H9 (cell line): ENCODE data around the gene DAPK2. TPM values are rescaled to one million over a fixed set of nuclear protein-coding genes. Genes with fewer than 3 reads are reported as not detected.

ENCODE experiments used
- DNase-seq: peaks from one replicate; pipeline ENCODE4 v3.0.0-alpha.2; 2017
- H2AFZ ChIP-seq: one replicate; pipeline ENCODE4 v1.6.1; 2013; ENCODE audit warnings: mild to moderate bottlenecking, low read length, control low read depth, moderate library complexity
- H2AK5ac ChIP-seq: 2 replicates; pipeline ENCODE4 v1.6.1; 2013; ENCODE audit warnings: low read length, control low read depth, mixed read lengths; ENCODE audit not compliant: insufficient read length
- H2BK120ac ChIP-seq: one replicate; pipeline ENCODE4 v1.6.1; 2013; ENCODE audit warnings: low read depth, mild to moderate bottlenecking, low read length, control low read depth, inconsistent platforms; ENCODE audit not compliant: poor library complexity, severe bottlenecking
- H2BK12ac ChIP-seq: 2 replicates; pipeline ENCODE4 v1.6.1; 2013; ENCODE audit warnings: low read length, control low read depth, mixed read lengths, low read depth; ENCODE audit not compliant: insufficient read length
- H2BK15ac ChIP-seq: 2 replicates; pipeline ENCODE4 v1.6.1; 2013; ENCODE audit warnings: low read depth, low read length, control low read depth
- H2BK20ac ChIP-seq: one replicate; pipeline ENCODE4 v1.6.1; 2013; ENCODE audit warnings: low read depth, mild to moderate bottlenecking, low read length, control low read depth, inconsistent platforms; ENCODE audit not compliant: poor library complexity, severe bottlenecking
- H2BK5ac ChIP-seq: 2 replicates; pipeline ENCODE4 v1.6.1; 2013; ENCODE audit warnings: low read length, control low read depth, mixed read lengths; ENCODE audit not compliant: insufficient read length
- H3K14ac ChIP-seq: 2 replicates; pipeline ENCODE4 v1.6.1; 2013; ENCODE audit warnings: low read length, control low read depth; ENCODE audit not compliant: insufficient read depth
- H3K18ac ChIP-seq: 2 replicates; pipeline ENCODE4 v1.6.1; 2013; ENCODE audit warnings: low read depth, mild to moderate bottlenecking, mixed read lengths, low read length, control low read depth; ENCODE audit not compliant: insufficient read length
- H3K23ac ChIP-seq: 2 replicates; pipeline ENCODE4 v1.6.1; 2013; ENCODE audit warnings: low read length, control low read depth, mixed read lengths, low read depth; ENCODE audit not compliant: insufficient read length
- H3K23me2 ChIP-seq: 2 replicates; pipeline ENCODE4 v1.6.1; 2013; ENCODE audit warnings: low read depth, mild to moderate bottlenecking, mixed read lengths, low read length, control low read depth; ENCODE audit not compliant: insufficient read length, poor library complexity, severe bottlenecking
- H3K27ac ChIP-seq: 2 replicates; pipeline ENCODE4 v1.5.1; 2013; ENCODE audit warnings: low read length, control low read depth, mixed read lengths, low read depth; ENCODE audit not compliant: insufficient read length
- H3K27me3 ChIP-seq: 2 replicates; pipeline ENCODE4 v1.6.1; 2013; ENCODE audit warnings: low read length, control low read depth, inconsistent platforms; ENCODE audit not compliant: insufficient read depth
- H3K4ac ChIP-seq: 2 replicates; pipeline ENCODE4 v1.6.1; 2013; ENCODE audit warnings: low read depth, mild to moderate bottlenecking, control low read depth, inconsistent platforms, low read length, moderate library complexity
- H3K4me1 ChIP-seq: 2 replicates; pipeline ENCODE4 v1.6.1; 2013; ENCODE audit warnings: low read length, control low read depth, inconsistent platforms; ENCODE audit not compliant: insufficient read depth
- H3K4me2 ChIP-seq: 2 replicates; pipeline ENCODE4 v1.6.1; 2013; ENCODE audit warnings: low read length, control low read depth, mixed read lengths; ENCODE audit not compliant: insufficient read length, insufficient read depth
- H3K56ac ChIP-seq: 2 replicates; pipeline ENCODE4 v1.6.1; 2013; ENCODE audit warnings: low read depth, mild to moderate bottlenecking, mixed read lengths, low read length, control low read depth; ENCODE audit not compliant: insufficient read length
- H3K79me1 ChIP-seq: 2 replicates; pipeline ENCODE4 v1.6.1; 2013; ENCODE audit warnings: low read depth, mild to moderate bottlenecking, moderate library complexity, low read length, control low read depth, inconsistent platforms; ENCODE audit not compliant: insufficient read depth, poor library complexity, severe bottlenecking
- H3K79me2 ChIP-seq: 2 replicates; pipeline ENCODE4 v1.6.1; 2013; ENCODE audit warnings: low read length, control low read depth, inconsistent platforms; ENCODE audit not compliant: insufficient read depth
- H3K9ac ChIP-seq: 2 replicates; pipeline ENCODE4 v1.6.1; 2013; ENCODE audit warnings: low read length, control low read depth, mixed read lengths; ENCODE audit not compliant: insufficient read length; ENCODE audit errors: extremely low read depth
- H3K9me3 ChIP-seq: one replicate; pipeline ENCODE4 v1.6.1; 2013; ENCODE audit warnings: low read depth, low read length, inconsistent platforms; ENCODE audit not compliant: control insufficient read depth
- H3T11ph ChIP-seq: one replicate; pipeline ENCODE4 v1.6.1; 2013; ENCODE audit warnings: mild to moderate bottlenecking, low read length, control low read depth, inconsistent platforms
- H4K20me1 ChIP-seq: one replicate; pipeline ENCODE4 v1.6.1; 2013; ENCODE audit not compliant: control insufficient read depth, insufficient read length, insufficient read depth
- H4K5ac ChIP-seq: 2 replicates; pipeline ENCODE4 v1.6.1; 2013; ENCODE audit warnings: low read depth, mild to moderate bottlenecking, mixed read lengths, low read length, control low read depth; ENCODE audit not compliant: insufficient read length
- H4K8ac ChIP-seq: replicated peaks from 2 replicates; pipeline ENCODE4 v1.6.1; 2013; ENCODE audit warnings: low read length, control low read depth, mixed read lengths, low read depth; ENCODE audit not compliant: insufficient read length
- H4K91ac ChIP-seq: 2 replicates; pipeline ENCODE4 v1.6.1; 2013; ENCODE audit warnings: low read depth, mild to moderate bottlenecking, moderate library complexity, mixed read lengths, low read length, control low read depth; ENCODE audit not compliant: insufficient read length
- H3K27ac Mint-ChIP-seq, 3 experiments: 2 replicates in 2 of 3; 3 replicates in 1 of 3; pipeline ENCODE4 v1.8.0; 2020 to 2021; ENCODE audit warnings: mixed read lengths in 3 of 3, mild to moderate bottlenecking in 1 of 3, moderate library complexity in 1 of 3
- H3K27me3 Mint-ChIP-seq: 2 replicates; pipeline ENCODE4 v1.8.0; 2021; ENCODE audit warnings: low read depth, mild to moderate bottlenecking, moderate library complexity, mixed read lengths
- H3K36me3 Mint-ChIP-seq, 3 experiments: 2 replicates in 2 of 3; 3 replicates in 1 of 3; pipeline ENCODE4 v1.8.0; 2020 to 2021; ENCODE audit warnings: low read depth in 3 of 3, mixed read lengths in 3 of 3; ENCODE audit not compliant: insufficient read depth in 1 of 3
- H3K4me1 Mint-ChIP-seq, 2 experiments: 2 replicates each; pipeline ENCODE4 v1.8.0; 2020; ENCODE audit warnings: mixed read lengths in 2 of 2
- H3K4me3 Mint-ChIP-seq, 2 experiments: 2 replicates in 1 of 2; 3 replicates in 1 of 2; pipeline ENCODE4 v1.8.0; 2020 to 2021; ENCODE audit warnings: mild to moderate bottlenecking in 2 of 2, mixed read lengths in 2 of 2, moderate library complexity in 1 of 2
- H3K9me3 Mint-ChIP-seq, 2 experiments: 2 replicates in 1 of 2; 3 replicates in 1 of 2; pipeline ENCODE4 v1.8.0; 2020; ENCODE audit warnings: mild to moderate bottlenecking in 2 of 2, mixed read lengths in 2 of 2, moderate library complexity in 1 of 2
- CTCF ChIP-seq: fragments of 200-600 bp; sonication (generic); conservative IDR thresholded peaks from 3 replicates; pipeline ENCODE4 v1.8.0; 2021; ENCODE audit warnings: antibody characterized with exemption, mild to moderate bottlenecking
- WGBS: extraction: QIAGEN DNeasy Blood & Tissue Kit; methylation state at CpG from one replicate; pipeline ENCODE4 v1.1.7; 2013; ENCODE audit warnings: missing lambda C conversion rate, low lambda C conversion rate, mixed read lengths; ENCODE audit not compliant: insufficient read length; ENCODE audit errors: extremely low coverage; 5-methylcytosine and 5-hydroxymethylcytosine counted together
- total RNA-seq: library from RNA; stranded (reverse); gene quantifications from 2 replicates; pipeline ENCODE4 v1.2.1, GENCODE V29; 2021

Gene DAPK2
- total RNA-seq, 1 experiment from 2014 or later, result 3.5 TPM

- Mint-ChIP-seq H3K9me3 (peaks cover 0 to 2% of the 10 kb centered on the region in 2 experiments; a peak in 4 of 5 replicates), H3K4me1 (peaks cover 34 to 42% of the 10 kb centered on the region in 2 experiments), H3K36me3 (no peaks in the 10 kb centered on the region; a peak in 1 of 7 replicates), H3K27me3 (no peaks in the 10 kb centered on the region; the same call in 1 of the 2 replicates), H3K4me3 (no peak overlapping the region), H3K27ac (no peak overlapping the region; a peak in 2 of 7 replicates)
- no peaks in the 10 kb centered on the region for H3K23me2 ChIP-seq
- H4K91ac ChIP-seq, result no peak overlapping the region
- no peak overlapping the region for H2BK12ac ChIP-seq
- H4K8ac ChIP-seq, result no peak overlapping the region
- H3K23ac ChIP-seq, result no peak overlapping the region
- H4K20me1 ChIP-seq, result no peaks in the 10 kb centered on the region
- peaks cover 4% of the 10 kb centered on the region; the same call in 1 of the 2 replicates for H3K4me1 ChIP-seq
- no peak overlapping the region for H3K27ac ChIP-seq
- no peak for TF ChIP-seq CTCF
- H3K18ac ChIP-seq, result no peak overlapping the region
- no peak overlapping the region for H3K9ac ChIP-seq
- no peak overlapping the region for H2BK120ac ChIP-seq
- H3K79me2 ChIP-seq, result no peaks in the 10 kb centered on the region
- H3K27me3 ChIP-seq, result no peaks in the 10 kb centered on the region
- no peak overlapping the region for H3T11ph ChIP-seq
- H3K79me1 ChIP-seq, result no peaks in the 10 kb centered on the region
- no peak overlapping the region for H4K5ac ChIP-seq
- H3K14ac ChIP-seq, result no peak overlapping the region; the same call in 1 of the 2 replicates
- no peaks in the 10 kb centered on the region for H3K9me3 ChIP-seq
- H2BK15ac ChIP-seq, result no peak overlapping the region
- H2AK5ac ChIP-seq, result no peak overlapping the region
- WGBS, result no CpG with 5 or more reads among the region's 4 CpGs
- no peak overlapping the region for H3K4ac ChIP-seq
- no peak overlapping the region for H3K4me2 ChIP-seq
- H3K56ac ChIP-seq, result no peak overlapping the region
- peak; percentile 14 for DNase-seq
- H2BK20ac ChIP-seq, result no peak overlapping the region
- no peak overlapping the region for H2AFZ ChIP-seq
- H2BK5ac ChIP-seq, result no peak overlapping the region
These were observed 67.6 kb downstream of the DAPK2 start for GRCh38 chr15:63978511-63979261.
